ENCODE data around the gene SLC49A3. TPM values are rescaled to one million over a fixed set of nuclear protein-coding genes. Genes with fewer than 3 reads are reported as not detected.

SLC49A3 gene
- total and polyA plus RNA-seq, 2 of the 13 experiments (the other 11 are each of a cell fraction or from before 2014, with no cell fraction given), result 0.07 to 0.17 TPM

GRCh38 chr4:673349-674091 lies 15.4 kb downstream of the SLC49A3 start (continued):
- no peak for TF ChIP-seq ZNF792 (CRISPR knock-in tag; IDR thresholded peaks at IDR 0.05)
- no peak for TF ChIP-seq PHB2 (IDR thresholded peaks at IDR 0.05; ENCODE audit: partially characterized antibody)
- no peak for TF ChIP-seq KLF9 (CRISPR knock-in tag; IDR thresholded peaks at IDR 0.05; ENCODE audit: low read depth)
- peak; percentile 33; the same call in 1 of the 2 replicates for TF ChIP-seq SKIL (CRISPR knock-in tag; IDR thresholded peaks at IDR 0.05; ENCODE audit: borderline replicate concordance)
- TF ChIP-seq ZFP36 (IDR thresholded peaks at IDR 0.05; ENCODE audit: borderline replicate concordance, low read depth, low read length, partially characterized antibody), result no peak
- TF ChIP-seq CERS6 (CRISPR knock-in tag; IDR thresholded peaks at IDR 0.05), result no peak
- no peak for TF ChIP-seq CBX5 (CRISPR knock-in tag; IDR thresholded peaks at IDR 0.05; ENCODE audit: borderline replicate concordance)
- no peak for TF ChIP-seq TEAD3 (CRISPR knock-in tag; optimal IDR thresholded peaks at IDR 0.05; ENCODE audit: borderline replicate concordance)
- no peak for TF ChIP-seq CHD4 (IDR thresholded peaks at IDR 0.05; ENCODE audit: borderline replicate concordance, low read length)
- TF ChIP-seq ARID5B (CRISPR knock-in tag; IDR thresholded peaks at IDR 0.05), result no peak
- TF ChIP-seq MTF2 (CRISPR knock-in tag; IDR thresholded peaks at IDR 0.05; ENCODE audit: borderline replicate concordance), result no peak
- TF ChIP-seq FOSL1 (CRISPR knock-in tag; IDR thresholded peaks at IDR 0.05; ENCODE audit: borderline replicate concordance), result no peak
- TF ChIP-seq GATAD2A (CRISPR knock-in tag; IDR thresholded peaks at IDR 0.05), result no peak
- no peak for TF ChIP-seq GTF3A (CRISPR knock-in tag; conservative IDR thresholded peaks at IDR 0.05)
- 0 out of 2 replicates have a peak, but pooled peaks have one; percentile 66 for TF ChIP-seq ZC3H13 (CRISPR knock-in tag; IDR thresholded peaks at IDR 0.05)
- no peak for TF ChIP-seq EP300 (IDR thresholded peaks at IDR 0.05; ENCODE audit: low read depth in 2 of 2, low read length in 2 of 2)
- no peak for TF ChIP-seq EP300 (CRISPR knock-in tag; IDR thresholded peaks at IDR 0.05; ENCODE audit: borderline replicate concordance)
- TF ChIP-seq SP2 (CRISPR knock-in tag; IDR thresholded peaks at IDR 0.05), result no peak
- TF ChIP-seq PAF1 (CRISPR knock-in tag; IDR thresholded peaks at IDR 0.05), result no peak
- TF ChIP-seq ZBTB49 (CRISPR knock-in tag; IDR thresholded peaks at IDR 0.05; ENCODE audit: borderline replicate concordance), result no peak
- TF ChIP-seq ZSCAN29 (CRISPR knock-in tag; conservative IDR thresholded peaks at IDR 0.05), result no peak
